GM19023 (cell line): ENCODE results near the gene ADRA2B.
A peak's percentile ranks its signal among the peaks of the same experiment; 100 is the strongest.

ENCODE experiments used
- ATAC-seq: cut with Tn5 transposase; IDR thresholded peaks from one replicate; pipeline ENCODE4 v1.9.1; 2021; ENCODE audit warnings: mild to moderate bottlenecking, moderate library complexity; ENCODE audit not compliant: unreplicated experiment

ADRA2B gene

GRCh38 chr2:96119389-96119751 is 3.0 kb upstream of the ADRA2B start:
- no peak for ATAC-seq

GRCh38 chr2:96118698-96119388 is 2.5 kb upstream of the ADRA2B start:
- ATAC-seq: no peak

- no peak for ATAC-seq
Observed at GRCh38 chr2:96117701-96118588, 1.6 kb upstream of the ADRA2B start.

- ATAC-seq: peak; percentile 69
Observed at GRCh38 chr2:96116879-96117533, 635 bp upstream of the ADRA2B start.

- ATAC-seq: no peak
Observed at GRCh38 chr2:96115631-96116423, 544 bp downstream of the ADRA2B start.

GRCh38 chr2:96114903-96115581 is 1.3 kb downstream of the ADRA2B start:
- ATAC-seq: no peak

- no peak for ATAC-seq
Observed at GRCh38 chr2:96114546-96114902, 1.8 kb downstream of the ADRA2B start.

- no peak for ATAC-seq
Observed at GRCh38 chr2:96113951-96114350, 2.4 kb downstream of the ADRA2B start.

- no peak for ATAC-seq
Observed at GRCh38 chr2:96113367-96113677, 3.0 kb downstream of the ADRA2B start.

GRCh38 chr2:96112501-96113366 is 3.6 kb downstream of the ADRA2B start:
- no peak for ATAC-seq

- no peak for ATAC-seq
Observed at GRCh38 chr2:96111823-96112500, 4.4 kb downstream of the ADRA2B start.

- no peak for ATAC-seq
Observed at GRCh38 chr2:96111257-96111640, 5.1 kb downstream of the ADRA2B start.

GRCh38 chr2:96110621-96111256 is 5.6 kb downstream of the ADRA2B start:
- ATAC-seq: no peak

GRCh38 chr2:96109931-96110511 is 6.3 kb downstream of the ADRA2B start:
- no peak for ATAC-seq

- no peak for ATAC-seq
Observed at GRCh38 chr2:96109361-96109680, 7.0 kb downstream of the ADRA2B start.

GRCh38 chr2:96108541-96109360 is 7.6 kb downstream of the ADRA2B start:
- ATAC-seq: no peak

- ATAC-seq: no peak
Observed at GRCh38 chr2:96108151-96108540, 8.2 kb downstream of the ADRA2B start.

- no peak for ATAC-seq
Observed at GRCh38 chr2:96107708-96108065, 8.7 kb downstream of the ADRA2B start.
